ENCODE data around the gene CBX6. TPM values are rescaled to one million over a fixed set of nuclear protein-coding genes. Genes with fewer than 3 reads are reported as not detected.
A peak's percentile ranks its signal among the peaks of the same experiment; 100 is the strongest.

Gene CBX6
- total RNA-seq, 1 experiment from 2014 or later = 90.0 TPM

GRCh38 chr22:38921120-38921519, 49.1 kb upstream of the CBX6 start:
- H3K4me1 ChIP-seq (ENCODE audit: control insufficient read depth in 1 of 2, insufficient read depth in 2 of 2, low read length in 2 of 2) = peaks cover 48 to 53% of the 10 kb centered on the region in 2 experiments

More at GRCh38 chr22:38921120-38921519, 49.1 kb upstream of the CBX6 start:
- no peaks in the 10 kb centered on the region for H3K79me2 ChIP-seq (ENCODE audit: insufficient read depth, low read length)
- H3K4me2 ChIP-seq (ENCODE audit: low read length) = peak overlapping the region; percentile 39
- H4K20me1 ChIP-seq (ENCODE audit: insufficient read depth) = no peaks in the 10 kb centered on the region
- BruUV-seq (replicated peaks) = no TSS peak
- peak overlapping the region; percentile 29; the same call in 1 of the 2 replicates for H3K27ac ChIP-seq (ENCODE audit: low read depth, low read length)
- 0 out of 2 replicates have a peak, but pooled peaks have one; percentile 18 for ATAC-seq
- ChIA-PET POLR2A (no interaction called here), CTCF (interaction anchor here (1.3 to 1.7 kb wide), 2 partner anchors 51 to 201 kb away, joined by 4 read pairs; no protein-coding TSS in a partner anchor), RAD21 (ENCODE audit: low non-redundant PET in 1 of 2, low total read pairs in 2 of 2, uncharacterized antibody in 2 of 2, unreplicated experiment in 2 of 2) (no interaction called here)
- peak; percentile 39 for DNase-seq (ENCODE audit: low read depth, low spot score)
- no peaks in the 10 kb centered on the region for H3K36me3 ChIP-seq (ENCODE audit: control insufficient read depth in 1 of 2, insufficient read depth in 2 of 2, low read length in 2 of 2)
- H3K9me3 ChIP-seq (ENCODE audit: control insufficient read depth in 1 of 2, insufficient read depth in 1 of 2, low read depth in 1 of 2, low read length in 2 of 2) = no peaks in the 10 kb centered on the region
- H3K9ac ChIP-seq (ENCODE audit: low read length) = no peak overlapping the region
- intact Hi-C loops (cut with micrococcal nuclease) = no loop called here
- H3K4me3 ChIP-seq (replicated peaks in 1 of 2; ENCODE audit: low read depth in 1 of 2, low read length in 2 of 2) = no peak overlapping the region
- TF ChIP-seq FOSL1 (IDR thresholded peaks at IDR 0.05; ENCODE audit: low read depth) (peak; percentile 38), REST (IDR thresholded peaks at IDR 0.05; ENCODE audit: low read depth) (no peak)
- no peaks in the 10 kb centered on the region for H3K9me2 ChIP-seq (ENCODE audit: insufficient read depth)
- peak overlapping the region; percentile 47 for H2AFZ ChIP-seq (ENCODE audit: low read depth, low read length, poor library complexity, severe bottlenecking)
- H3K27me3 ChIP-seq (ENCODE audit: insufficient read depth, low read length) = no peaks in the 10 kb centered on the region

All from HCT116 (cell line).